IPS-20b (cell line): Measurements from ENCODE around the gene SDCCAG8.

ENCODE experiments used
- H3K27ac ChIP-seq: one replicate; pipeline ENCODE4 v1.5.1; 2013; ENCODE audit warnings: low read length
- H3K27me3 ChIP-seq: 2 replicates; pipeline ENCODE4 v1.6.1; 2013; ENCODE audit warnings: mild to moderate bottlenecking, low read length, inconsistent platforms; ENCODE audit not compliant: insufficient read depth
- H3K36me3 ChIP-seq: 2 replicates; pipeline ENCODE4 v1.6.1; 2013; ENCODE audit warnings: low read depth, mild to moderate bottlenecking, inconsistent platforms, low read length, moderate library complexity; ENCODE audit not compliant: insufficient read depth
- H3K4me1 ChIP-seq: 2 replicates; pipeline ENCODE4 v1.6.1; 2013; ENCODE audit warnings: mild to moderate bottlenecking, control low read depth, inconsistent platforms, low read length, moderate library complexity; ENCODE audit not compliant: insufficient read depth
- H3K4me3 ChIP-seq: 2 replicates; pipeline ENCODE4 v1.5.1; 2013; ENCODE audit warnings: mild to moderate bottlenecking, low read length, inconsistent platforms
- H3K9ac ChIP-seq: 2 replicates; pipeline ENCODE4 v1.6.1; 2013; ENCODE audit warnings: low read depth, mild to moderate bottlenecking, inconsistent platforms, low read length, moderate library complexity
- H3K9me3 ChIP-seq: 2 replicates; pipeline ENCODE4 v1.6.1; 2013; ENCODE audit warnings: mild to moderate bottlenecking, low read depth, low read length, inconsistent platforms; ENCODE audit not compliant: insufficient read depth

Gene SDCCAG8

DNA sequence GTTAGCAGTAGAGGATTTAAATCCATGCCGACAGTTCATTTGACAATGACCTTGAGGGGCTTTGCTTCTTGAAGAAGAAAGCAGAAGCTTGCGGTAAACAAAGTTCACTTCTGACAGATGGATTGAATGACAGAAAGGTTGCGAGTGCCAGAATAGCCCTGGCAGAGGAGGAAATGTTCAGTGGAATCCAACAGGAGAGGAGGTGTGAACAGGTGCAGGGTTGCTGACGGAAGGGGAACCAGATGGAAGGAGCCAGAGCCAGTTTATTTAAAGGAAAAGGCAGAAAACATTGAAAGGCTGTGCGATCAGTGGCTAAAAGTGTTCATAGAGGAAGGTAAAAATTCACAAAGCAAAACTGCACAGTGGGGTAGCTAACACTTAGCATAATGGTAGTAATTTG lies 141.0 kb downstream of the SDCCAG8 start:
- no peaks in the 10 kb centered on the region for H3K27me3 ChIP-seq
- no peaks in the 10 kb centered on the region for H3K36me3 ChIP-seq
- no peak overlapping the region for H3K27ac ChIP-seq
- peaks cover 6% of the 10 kb centered on the region; the same call in 1 of the 2 replicates for H3K4me1 ChIP-seq
- no peak overlapping the region for H3K9ac ChIP-seq
- no peaks in the 10 kb centered on the region for H3K9me3 ChIP-seq
- H3K4me3 ChIP-seq: no peak overlapping the region

DNA sequence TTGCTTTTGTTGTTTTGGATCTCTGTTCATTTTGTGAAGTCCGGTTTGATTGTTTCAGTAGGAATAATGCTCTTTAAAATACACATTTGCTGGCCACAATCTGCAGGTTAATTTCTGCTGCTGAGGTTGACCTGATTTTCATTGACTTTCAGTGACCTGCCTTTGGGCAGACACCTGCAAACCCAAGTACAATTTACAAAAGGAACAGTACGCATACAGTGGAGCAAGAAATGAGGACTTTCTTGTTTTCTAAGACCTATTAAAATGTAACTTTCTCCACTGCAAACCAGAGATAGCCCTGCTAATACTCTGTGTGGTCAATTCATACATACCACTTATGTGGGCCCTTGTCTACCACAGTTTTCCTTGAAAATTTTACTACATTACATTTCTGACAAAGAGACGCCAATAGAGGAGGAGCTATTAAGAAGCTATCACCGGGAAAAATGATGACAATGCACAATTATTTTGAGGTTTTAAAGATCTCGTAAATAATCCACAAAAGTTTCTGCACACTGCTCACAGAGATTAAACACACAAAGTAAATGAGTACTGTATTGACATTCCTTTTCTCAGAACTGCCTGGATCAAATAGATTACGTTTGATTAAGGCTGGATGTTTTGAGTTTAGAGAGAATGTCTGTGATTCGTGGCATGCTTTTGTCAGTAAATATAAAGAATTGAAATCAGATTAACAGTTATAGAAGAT lies 141.9 kb downstream of the SDCCAG8 start:
- Histone ChIP-seq H3K27ac (no peak overlapping the region), H3K9me3 (no peaks in the 10 kb centered on the region), H3K27me3 (no peaks in the 10 kb centered on the region), H3K9ac (no peak overlapping the region), H3K4me1 (peaks cover 6% of the 10 kb centered on the region; the same call in 1 of the 2 replicates), H3K36me3 (no peaks in the 10 kb centered on the region), H3K4me3 (no peak overlapping the region)

DNA sequence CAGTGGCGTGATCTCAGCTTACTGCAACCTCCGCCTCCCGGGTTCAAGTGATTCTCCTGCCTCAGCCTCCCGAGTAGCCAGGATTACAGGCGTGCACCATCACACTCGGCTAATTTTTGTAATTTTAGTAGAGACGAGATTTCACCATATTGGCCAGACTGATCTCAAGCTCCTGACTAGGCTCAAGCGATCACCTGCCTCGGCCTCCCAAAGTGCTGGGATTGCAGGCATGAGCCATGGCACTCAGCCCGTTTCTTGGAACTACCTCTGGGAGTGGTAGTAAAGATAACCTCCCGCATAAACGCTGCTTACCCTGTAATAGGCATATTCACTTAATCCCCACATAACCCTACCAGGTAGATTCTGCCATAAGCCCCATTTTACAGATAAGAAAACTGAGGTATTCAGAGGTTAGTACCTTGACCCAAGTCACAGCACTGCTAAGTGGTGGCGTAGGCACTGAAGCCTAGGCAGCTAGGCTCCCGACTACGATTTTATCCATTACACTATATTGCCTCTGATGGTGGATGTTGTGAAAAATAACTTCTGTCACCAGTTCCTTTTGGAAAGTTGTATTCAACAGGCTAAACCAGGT lies 143.8 kb downstream of the SDCCAG8 start:
- Histone ChIP-seq H3K4me1 (peaks cover 6% of the 10 kb centered on the region; the same call in 1 of the 2 replicates), H3K27me3 (no peaks in the 10 kb centered on the region), H3K36me3 (no peaks in the 10 kb centered on the region), H3K9ac (no peak overlapping the region), H3K27ac (no peak overlapping the region), H3K9me3 (no peaks in the 10 kb centered on the region), H3K4me3 (no peak overlapping the region)

DNA sequence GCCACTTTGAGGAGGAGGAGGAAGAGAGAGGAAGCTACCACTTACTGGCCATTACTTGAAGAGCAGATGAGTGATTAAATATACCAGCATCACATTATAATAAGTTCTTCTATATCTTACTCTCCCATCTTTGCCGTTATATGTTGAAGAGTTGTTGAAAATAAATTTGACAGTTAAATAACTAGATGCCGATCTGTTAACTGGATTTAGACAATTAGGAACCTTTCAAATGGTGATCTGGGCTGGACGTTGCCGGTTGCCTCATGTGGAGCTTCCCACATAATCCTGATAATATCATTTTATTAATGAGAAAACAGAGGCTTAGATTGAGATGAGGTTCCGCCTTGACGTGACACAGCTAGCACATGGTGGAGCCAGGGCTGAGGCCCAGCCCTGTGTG lies 147.0 kb downstream of the SDCCAG8 start:
- Histone ChIP-seq H3K4me1 (0 out of 2 replicates have a peak, but pooled peaks cover 5% of the 10 kb centered on the region), H3K9me3 (no peaks in the 10 kb centered on the region), H3K27me3 (no peaks in the 10 kb centered on the region), H3K4me3 (no peak overlapping the region), H3K27ac (no peak overlapping the region), H3K36me3 (no peaks in the 10 kb centered on the region), H3K9ac (no peak overlapping the region)

DNA sequence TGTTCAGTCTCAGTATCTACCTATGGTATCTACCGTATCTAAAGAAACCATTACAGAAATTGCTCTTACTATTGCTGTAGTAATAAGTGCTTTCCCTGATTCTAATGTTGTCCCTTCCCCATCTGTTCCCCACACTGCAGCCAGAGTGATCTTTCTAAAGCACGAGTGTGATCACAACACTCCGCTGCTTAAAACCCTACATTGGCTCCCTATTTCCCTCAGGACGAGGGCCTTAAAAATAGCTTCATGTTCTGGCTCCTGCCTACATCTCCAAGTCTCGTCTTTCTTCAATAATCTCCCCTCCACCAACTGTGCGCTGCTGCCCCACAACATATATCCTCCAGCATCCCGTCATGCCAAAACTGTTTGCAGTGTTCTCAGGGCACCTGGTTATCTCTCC lies 150.6 kb downstream of the SDCCAG8 start:
- Histone ChIP-seq H3K9ac (no peak overlapping the region), H3K27ac (no peak overlapping the region), H3K9me3 (no peaks in the 10 kb centered on the region), H3K4me3 (no peak overlapping the region), H3K27me3 (no peaks in the 10 kb centered on the region), H3K36me3 (no peaks in the 10 kb centered on the region), H3K4me1 (0 out of 2 replicates have a peak, but pooled peaks cover 5% of the 10 kb centered on the region)

DNA sequence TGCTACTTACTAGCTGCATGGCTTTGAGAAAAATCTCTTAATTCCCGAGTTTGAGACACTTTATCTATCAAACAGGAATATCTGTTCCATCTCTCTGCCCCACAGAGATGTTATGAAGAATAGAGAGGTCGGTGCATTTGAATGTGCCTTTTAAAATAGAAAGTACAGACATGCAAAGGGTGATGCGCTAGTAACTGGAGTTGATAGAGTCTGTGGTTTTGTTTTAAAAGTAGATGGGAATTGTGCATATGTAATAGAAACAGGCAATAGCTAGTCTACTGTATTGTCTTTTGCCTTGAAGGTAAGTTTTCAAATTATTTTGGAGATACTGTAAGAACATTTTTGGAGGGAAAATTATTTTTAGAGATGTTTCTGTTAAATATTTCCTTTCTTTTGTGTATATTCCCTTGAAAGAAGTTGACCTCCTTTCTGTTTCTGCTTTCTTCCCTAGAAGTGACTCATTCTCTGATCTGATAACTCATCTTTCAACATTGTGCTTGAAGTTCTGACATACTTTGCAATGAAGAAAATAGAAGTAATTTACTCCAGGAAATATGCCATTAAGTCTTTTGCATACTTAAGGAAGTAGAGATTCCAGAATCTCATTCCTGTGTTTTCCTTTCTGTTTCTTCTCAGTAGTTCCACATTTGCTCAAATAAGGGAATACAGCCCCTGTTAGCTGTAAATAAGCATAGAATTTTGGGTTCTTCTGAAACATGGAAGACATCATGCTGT lies 151.6 kb downstream of the SDCCAG8 start:
- no peaks in the 10 kb centered on the region for H3K36me3 ChIP-seq
- 0 out of 2 replicates have a peak, but pooled peaks cover 5% of the 10 kb centered on the region for H3K4me1 ChIP-seq
- H3K4me3 ChIP-seq: no peak overlapping the region
- H3K9ac ChIP-seq: no peak overlapping the region
- H3K9me3 ChIP-seq: no peaks in the 10 kb centered on the region
- no peak overlapping the region for H3K27ac ChIP-seq
- H3K27me3 ChIP-seq: no peaks in the 10 kb centered on the region

DNA sequence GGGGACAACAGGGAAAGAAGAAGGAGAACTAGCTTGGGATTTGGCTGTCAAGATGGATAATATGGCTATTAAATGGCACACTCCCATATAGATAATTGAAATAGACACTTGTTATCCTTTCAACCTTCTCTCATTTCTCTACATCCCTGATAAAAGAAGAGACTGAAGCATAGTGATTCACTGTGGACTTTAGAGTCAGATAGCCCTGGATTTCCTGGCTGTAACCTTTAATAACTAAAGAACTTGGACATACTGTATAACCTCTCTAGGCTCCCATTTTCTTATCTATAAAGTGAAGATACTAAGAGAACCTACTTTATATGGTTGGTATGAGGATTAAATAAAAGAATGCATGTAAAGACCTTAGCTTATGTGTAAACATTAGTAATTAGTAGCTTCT lies 152.6 kb downstream of the SDCCAG8 start:
- Histone ChIP-seq H3K9me3 (no peaks in the 10 kb centered on the region), H3K9ac (no peak overlapping the region), H3K27ac (no peak overlapping the region), H3K4me3 (no peak overlapping the region), H3K4me1 (peaks cover 6% of the 10 kb centered on the region; the same call in 1 of the 2 replicates), H3K27me3 (no peaks in the 10 kb centered on the region), H3K36me3 (no peaks in the 10 kb centered on the region)

DNA sequence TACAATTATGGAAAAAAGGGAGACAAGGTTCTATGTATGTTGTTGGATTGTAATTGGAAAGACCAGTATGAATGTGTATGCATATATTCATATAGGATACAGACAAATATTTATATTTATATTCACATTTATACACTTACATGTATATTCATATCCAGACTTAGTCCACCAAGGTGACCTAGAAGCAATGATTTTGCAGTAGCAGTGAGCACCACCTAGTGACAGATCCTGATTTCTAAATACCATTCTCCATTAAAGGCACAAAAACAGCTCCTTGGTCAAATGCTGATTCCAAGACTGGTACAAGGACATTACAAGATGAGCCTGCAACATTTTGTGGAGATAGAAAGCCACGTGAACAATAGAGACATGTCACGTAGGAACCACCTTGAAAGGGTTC lies 153.4 kb downstream of the SDCCAG8 start:
- no peak overlapping the region for H3K9ac ChIP-seq
- no peak overlapping the region for H3K4me3 ChIP-seq
- H3K36me3 ChIP-seq: no peaks in the 10 kb centered on the region
- peaks cover 13% of the 10 kb centered on the region; the same call in 1 of the 2 replicates for H3K4me1 ChIP-seq
- H3K9me3 ChIP-seq: no peaks in the 10 kb centered on the region
- H3K27me3 ChIP-seq: no peaks in the 10 kb centered on the region
- no peak overlapping the region for H3K27ac ChIP-seq

DNA sequence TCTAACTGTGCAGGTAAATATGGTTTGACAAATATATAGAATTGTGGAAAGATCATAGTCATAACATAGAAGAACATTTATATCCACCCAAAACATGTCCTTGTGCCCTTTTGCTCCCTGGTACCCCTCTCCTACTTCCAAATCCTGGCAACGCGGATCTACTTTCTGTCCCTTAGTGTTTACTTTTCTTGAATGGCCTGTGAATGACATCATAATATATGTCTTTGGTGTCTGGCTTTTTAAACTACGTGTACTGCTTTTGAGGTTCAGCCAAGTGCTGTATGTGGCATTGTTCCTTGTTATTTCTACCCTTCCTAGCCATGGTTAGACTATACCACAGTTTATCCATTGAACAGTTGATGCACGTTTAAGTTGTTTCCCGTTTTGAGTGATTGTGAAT lies 155.6 kb downstream of the SDCCAG8 start:
- no peak overlapping the region for H3K4me3 ChIP-seq
- no peak overlapping the region for H3K9ac ChIP-seq
- no peaks in the 10 kb centered on the region for H3K36me3 ChIP-seq
- no peaks in the 10 kb centered on the region for H3K27me3 ChIP-seq
- peaks cover 15% of the 10 kb centered on the region; the same call in 1 of the 2 replicates for H3K4me1 ChIP-seq
- no peaks in the 10 kb centered on the region for H3K9me3 ChIP-seq
- no peak overlapping the region for H3K27ac ChIP-seq

DNA sequence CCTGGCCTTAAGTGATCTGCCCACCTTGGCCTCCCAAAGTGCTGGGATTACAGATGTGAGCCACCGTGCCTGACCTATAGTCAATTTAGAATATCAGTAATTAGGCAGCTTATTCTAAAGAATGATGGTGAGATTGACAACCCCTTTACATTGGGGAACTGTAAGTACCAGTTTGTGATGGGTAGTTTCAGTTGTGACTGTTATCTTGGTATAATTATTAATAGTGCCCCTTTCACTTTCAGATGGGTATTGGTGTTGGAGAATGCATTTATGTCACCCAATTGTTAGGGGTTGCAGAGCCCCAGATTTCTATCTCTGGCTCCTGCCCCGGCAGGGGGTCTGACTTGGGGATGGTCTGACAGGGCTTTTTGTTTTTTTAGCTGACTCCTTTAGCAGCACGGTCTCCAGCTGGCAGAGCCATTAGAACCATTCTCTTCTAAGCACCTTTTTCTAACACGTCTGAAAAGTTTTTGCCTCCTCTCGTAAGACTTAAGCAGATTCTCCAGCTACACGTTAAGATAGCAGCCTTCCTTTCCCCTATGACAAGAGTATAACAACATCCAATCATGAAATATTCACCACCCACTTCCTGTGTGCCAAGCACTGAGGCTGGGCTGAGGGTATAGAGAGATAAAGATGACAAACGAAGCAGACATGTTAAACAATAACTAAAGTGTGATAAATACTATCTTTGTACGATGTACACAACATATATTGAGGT lies 157.8 kb downstream of the SDCCAG8 start:
- Histone ChIP-seq H3K9me3 (no peaks in the 10 kb centered on the region), H3K9ac (no peak overlapping the region), H3K27ac (no peak overlapping the region), H3K27me3 (no peaks in the 10 kb centered on the region), H3K4me1 (peaks cover 10% of the 10 kb centered on the region; the same call in 1 of the 2 replicates), H3K36me3 (no peaks in the 10 kb centered on the region), H3K4me3 (no peak overlapping the region)

DNA sequence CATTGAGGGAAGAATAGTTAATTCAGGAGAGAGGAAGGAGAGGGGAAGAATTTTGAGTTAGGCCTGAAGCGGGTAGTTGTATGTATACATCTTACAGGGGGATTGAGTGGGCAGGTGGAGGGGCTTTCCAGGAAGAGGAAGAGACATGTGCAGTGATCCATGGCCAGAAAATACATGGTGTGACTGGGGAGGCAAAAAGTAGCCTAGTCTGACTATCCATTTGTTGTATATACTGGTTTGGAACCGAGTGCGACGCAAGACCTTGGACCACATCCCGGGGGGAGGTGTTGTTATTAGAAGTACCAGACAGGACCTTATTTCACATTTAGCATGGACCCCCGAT lies 158.3 kb downstream of the SDCCAG8 start:
- Histone ChIP-seq H3K4me3 (no peak overlapping the region), H3K9ac (no peak overlapping the region), H3K9me3 (no peaks in the 10 kb centered on the region), H3K4me1 (peaks cover 10% of the 10 kb centered on the region; the same call in 1 of the 2 replicates), H3K27ac (no peak overlapping the region), H3K27me3 (no peaks in the 10 kb centered on the region), H3K36me3 (no peaks in the 10 kb centered on the region)
